Activated T-helper 9 cell treated with anti-CD3 and anti-CD28 coated beads, Interleukin-2, amount 50 U/mL, for 16 hours (primary cell): ENCODE results near the gene TBC1D22A.

ENCODE experiments used
- DNase-seq: peaks from one replicate; pipeline ENCODE4 v3.0.0-alpha.2; 2020; ENCODE audit warnings: low read depth

TBC1D22A gene

GRCh38 chr22:46958658-46959057 lies 196.2 kb downstream of the TBC1D22A start:
- DNase-seq, result no peak

GRCh38 chr22:46959369-46959768 lies 196.9 kb downstream of the TBC1D22A start:
- DNase-seq, result no peak

GRCh38 chr22:46961591-46962295 lies 199.3 kb downstream of the TBC1D22A start:
- no peak for DNase-seq

GRCh38 chr22:46962406-46962805 lies 200.0 kb downstream of the TBC1D22A start:
- no peak for DNase-seq

- DNase-seq, result no peak
Measured at GRCh38 chr22:46963672-46964545, 201.5 kb downstream of the TBC1D22A start.

GRCh38 chr22:46964773-46965550 lies 202.5 kb downstream of the TBC1D22A start:
- no peak for DNase-seq

- no peak for DNase-seq
Measured at GRCh38 chr22:46965555-46966494, 203.4 kb downstream of the TBC1D22A start.

- DNase-seq, result no peak
Measured at GRCh38 chr22:46966495-46966845, 204.0 kb downstream of the TBC1D22A start.

- DNase-seq, result no peak
Measured at GRCh38 chr22:46966846-46967245, 204.4 kb downstream of the TBC1D22A start.

- DNase-seq, result no peak
Measured at GRCh38 chr22:46967445-46968358, 205.3 kb downstream of the TBC1D22A start.

- DNase-seq, result no peak
Measured at GRCh38 chr22:46968359-46968740, 205.9 kb downstream of the TBC1D22A start.

GRCh38 chr22:46968848-46969247 lies 206.4 kb downstream of the TBC1D22A start:
- DNase-seq, result no peak

GRCh38 chr22:46969491-46969890 lies 207.0 kb downstream of the TBC1D22A start:
- no peak for DNase-seq

- no peak for DNase-seq
Measured at GRCh38 chr22:46969961-46970360, 207.5 kb downstream of the TBC1D22A start.

GRCh38 chr22:46970411-46971098 lies 208.1 kb downstream of the TBC1D22A start:
- DNase-seq, result no peak

- no peak for DNase-seq
Measured at GRCh38 chr22:46971099-46971763, 208.8 kb downstream of the TBC1D22A start.

- DNase-seq, result no peak
Measured at GRCh38 chr22:46971764-46972125, 209.3 kb downstream of the TBC1D22A start.

GRCh38 chr22:46972256-46972655 lies 209.8 kb downstream of the TBC1D22A start:
- DNase-seq, result no peak
